HepG2 (cell line): ENCODE data around the gene KRT24. TPM values are rescaled to one million over a fixed set of nuclear protein-coding genes. Genes with fewer than 3 reads are reported as not detected.

ENCODE experiments used
- ARID3A ChIP-seq: IDR thresholded peaks from 2 replicates; pipeline ENCODE4 v1.6.1; 2012; ENCODE audit warnings: low read depth, low read length, improper control_type of control experiment
- ARNT2 ChIP-seq: sonication (generic); formaldehyde crosslinking; IDR thresholded peaks from 2 replicates; pipeline ENCODE4 v1.8.0; 2022; ENCODE audit warnings: mild to moderate bottlenecking, low read depth, missing genetic modification reagents, moderate library complexity
- GLMP ChIP-seq: sonication (generic); formaldehyde crosslinking; IDR thresholded peaks from 2 replicates; pipeline ENCODE4 v1.9.0; 2021; ENCODE audit warnings: missing genetic modification reagents, mild to moderate bottlenecking, borderline replicate concordance
- HHEX ChIP-seq: IDR thresholded peaks from 2 replicates; pipeline ENCODE4 v1.6.1; 2016; ENCODE audit warnings: control low read depth
- NCOA1 ChIP-seq: sonication (generic); formaldehyde crosslinking; IDR thresholded peaks from 2 replicates; pipeline ENCODE4 v1.9.0; 2021; ENCODE audit warnings: missing genetic modification reagents
- NONO ChIP-seq, 2 experiments: fragments of 450-650 bp in 1 of 2; sonication (generic) in 1 of 2; formaldehyde crosslinking in 1 of 2; IDR thresholded peaks in 1 of 2; conservative IDR thresholded peaks in 1 of 2; 2 replicates each; pipeline versions ENCODE4 v1.6.1 to v1.8.0; 2017 to 2022; ENCODE audit warnings: mild to moderate bottlenecking in 1 of 2, missing genetic modification reagents in 1 of 2, moderate library complexity in 1 of 2
- PRDM4 ChIP-seq: sonication (generic); formaldehyde crosslinking; IDR thresholded peaks from 2 replicates; pipeline ENCODE4 v1.9.0; 2021; ENCODE audit warnings: missing genetic modification reagents, borderline replicate concordance
- SYNCRIP ChIP-seq: fragments of 200-400 bp; formaldehyde crosslinking; IDR thresholded peaks from 2 replicates; pipeline ENCODE4 v1.6.1; 2018; ENCODE audit warnings: mild to moderate bottlenecking, low read depth, low read length; ENCODE audit not compliant: insufficient read depth
- ZNF232 ChIP-seq: sonication (generic); formaldehyde crosslinking; IDR thresholded peaks from 2 replicates; pipeline ENCODE4 v1.4.0; 2020; ENCODE audit warnings: missing genetic modification reagents, borderline replicate concordance
- polyA plus RNA-seq, 8 experiments: library from polyadenylated mRNA; depleted of rRNA in 3 of 8; stranded (reverse) in 7 of 8; unstranded in 1 of 8; fragments of >200 nt; fragmentation: Illumina TruSeq in 4 of 8; extraction: Trizol in 4 of 8; gene quantifications; 2 replicates each; pipeline versions ENCODE4 v1.2.1 to v1.2.3, GENCODE V29; 2011 to 2016; ENCODE audit warnings: low read depth in 4 of 8, missing spikeins in 1 of 8, mixed read lengths in 1 of 8; ENCODE audit not compliant: insufficient read depth in 1 of 8
- total RNA-seq, 5 experiments: library from RNA; depleted of rRNA; stranded (reverse); fragments of >200 nt; fragmentation: Illumina TruSeq; extraction: Trizol; gene quantifications; 2 replicates each; pipeline ENCODE4 v1.2.3, GENCODE V29; 2016; ENCODE audit warnings: low read depth in 1 of 5

KRT24 gene
- total and polyA plus RNA-seq, 2 of the 13 experiments (the other 11 are each of a cell fraction or from before 2014, with no cell fraction given) = not detected

GRCh38 chr17:40671282-40671681 is 32.3 kb downstream of the KRT24 start (continued):
- TF ChIP-seq PRDM4 (CRISPR knock-in tag) = no peak
- TF ChIP-seq ARNT2 (CRISPR knock-in tag) = no peak
- no peak for TF ChIP-seq ARID3A
- no peak for TF ChIP-seq NONO (IDR thresholded peaks at IDR 0.05)
- TF ChIP-seq NONO (CRISPR knock-in tag; conservative IDR thresholded peaks at IDR 0.05) = no peak
- TF ChIP-seq ZNF232 (CRISPR knock-in tag) = no peak
- no peak for TF ChIP-seq SYNCRIP
- no peak for TF ChIP-seq HHEX (CRISPR knock-in tag)
- TF ChIP-seq NCOA1 (CRISPR knock-in tag) = no peak
- TF ChIP-seq GLMP (CRISPR knock-in tag) = no peak
